K562 (cell line): ENCODE data around the gene FGF12. TPM values are rescaled to one million over a fixed set of nuclear protein-coding genes. Genes with fewer than 3 reads are reported as not detected.
A peak's percentile ranks its signal among the peaks of the same experiment; 100 is the strongest.

ENCODE experiments used
- ATAC-seq: fragments of 200-7000 bp; cut with Tn5 transposase; 3 replicates; pipeline ENCODE4 v1.9.1; 2020; ENCODE audit warnings: moderate library complexity
- BruUV-seq: library from RNA; stranded (reverse); fragments of 400-500 nt; replicated peaks from 2 replicates; lab custom pipeline; 2021; lab: Mats Ljungman, UMichigan
- CTCF ChIA-PET: fragments of 300-600 bp; formaldehyde crosslinking; extraction: SDS; loops from one replicate; lab custom pipeline; 2021; ENCODE audit warnings: low intra/inter-chr PET ratio; lab: Yijun Ruan, JAX
- POLR2A ChIA-PET: fragments of 300-600, 350-650 bp; sonication (Branson Sonifier 250); formaldehyde crosslinking; extraction: SDS; loops from one replicate; lab custom pipeline; 2021; ENCODE audit warnings: antibody characterized with exemption, inconsistent platforms; lab: Yijun Ruan, JAX
- DNase-seq, 4 experiments: peaks; one replicate each; pipeline versions ENCODE4 v3.0.0 to v3.0.0-alpha.2; 2011 to 2018; ENCODE audit warnings: low spot score in 3 of 4, mixed read lengths in 3 of 4; ENCODE audit errors: extremely low read depth in 1 of 4
- FAIRE-seq: peaks from 2 replicates; lab custom pipeline; 2011; peaks lifted over from hg19 to GRCh38; lab: Jason Lieb, UNC
- H2AFZ ChIP-seq: 2 replicates; pipeline ENCODE4 v1.6.0; 2011; ENCODE audit warnings: low read depth, low read length, control low read depth, inconsistent platforms
- H3K27ac ChIP-seq: fragments of 200-600 bp; 3 replicates; pipeline ENCODE4 v1.8.0; 2011; ENCODE audit warnings: low read depth, mild to moderate bottlenecking, control low read depth, inconsistent platforms, low read length, moderate library complexity, mixed read lengths; ENCODE audit errors: extremely low read depth
- H3K27me3 ChIP-seq, 2 experiments: fragments of 300-600 bp in 1 of 2; 2 replicates in 1 of 2; 3 replicates in 1 of 2; pipeline versions ENCODE4 v1.6.0 to v1.8.0; 2011; ENCODE audit warnings: inconsistent platforms in 2 of 2, low read length in 2 of 2, mild to moderate bottlenecking in 1 of 2, mixed read lengths in 1 of 2, moderate library complexity in 1 of 2; ENCODE audit not compliant: control insufficient read depth in 2 of 2, insufficient read depth in 2 of 2
- H3K36me3 ChIP-seq: fragments of 300-600 bp; 3 replicates; pipeline ENCODE4 v1.8.0; 2011; ENCODE audit warnings: mild to moderate bottlenecking, low read length, inconsistent platforms; ENCODE audit not compliant: control insufficient read depth, insufficient read depth
- H3K4me1 ChIP-seq, 2 experiments: fragments of 200-600 bp in 1 of 2; replicated peaks in 1 of 2; 2 replicates in 1 of 2; 3 replicates in 1 of 2; pipeline versions ENCODE4 v1.5.1 to v1.8.0; 2011; ENCODE audit warnings: inconsistent platforms in 2 of 2, low read length in 2 of 2, mild to moderate bottlenecking in 1 of 2, mixed read lengths in 1 of 2, moderate library complexity in 1 of 2; ENCODE audit not compliant: control insufficient read depth in 2 of 2, insufficient read depth in 2 of 2
- H3K4me2 ChIP-seq: 2 replicates; pipeline ENCODE4 v1.6.1; 2011; ENCODE audit warnings: low read length, control low read depth, inconsistent platforms, mixed read lengths; ENCODE audit not compliant: insufficient read depth
- H3K4me3 ChIP-seq: fragments of 200-600 bp; sonication (generic), shearing (Covaris generic); 2 replicates; pipeline ENCODE4 v1.5.1; 2016; ENCODE audit warnings: control low read depth, inconsistent platforms
- H3K79me2 ChIP-seq: fragments of 200-600 bp; 3 replicates; pipeline ENCODE4 v1.8.0; 2011; ENCODE audit warnings: low read length, inconsistent platforms; ENCODE audit not compliant: control insufficient read depth, insufficient read depth
- H3K9ac ChIP-seq, 2 experiments: 2 replicates each; pipeline versions ENCODE4 v1.6.0 to v1.6.1; 2011; ENCODE audit warnings: low read depth in 2 of 2, low read length in 2 of 2, control low read depth in 1 of 2, inconsistent platforms in 1 of 2, mild to moderate bottlenecking in 1 of 2, mixed read lengths in 1 of 2; ENCODE audit not compliant: insufficient read depth in 1 of 2
- H3K9me1 ChIP-seq: one replicate; pipeline ENCODE4 v1.6.0; 2011; ENCODE audit warnings: inconsistent platforms, mild to moderate bottlenecking, low read length, moderate library complexity; ENCODE audit not compliant: control insufficient read depth, insufficient read depth
- H3K9me3 ChIP-seq: replicated peaks from 2 replicates; pipeline ENCODE4 v1.5.1; 2011; ENCODE audit warnings: low read depth, low read length, inconsistent platforms; ENCODE audit not compliant: control insufficient read depth, insufficient read depth
- H4K20me1 ChIP-seq: replicated peaks from 2 replicates; pipeline ENCODE4 v1.6.1; 2011; ENCODE audit warnings: low read length, inconsistent platforms, mixed read lengths; ENCODE audit not compliant: control insufficient read depth, insufficient read depth
- CBX3 ChIP-seq, 2 experiments: IDR thresholded peaks; 1 replicate in 1 of 2; 2 replicates in 1 of 2; pipeline ENCODE4 v1.6.1; 2012; ENCODE audit warnings: inconsistent platforms in 2 of 2, low read length in 2 of 2, borderline replicate concordance in 1 of 2, control low read depth in 1 of 2
- CSDE1 ChIP-seq, 2 experiments: fragments of 450-650 bp; IDR thresholded peaks; 2 replicates each; pipeline ENCODE4 v1.6.1; 2016; ENCODE audit warnings: mild to moderate bottlenecking in 1 of 2
- HIVEP1 ChIP-seq: fragments of 250-450 bp; sonication (Bioruptor Pico); IDR thresholded peaks from 2 replicates; pipeline ENCODE4 v1.4.0; 2020; ENCODE audit warnings: mild to moderate bottlenecking
- RAD21 ChIP-seq, 2 experiments: fragments of 250-450 bp in 1 of 2; fragments of 450-650 bp in 1 of 2; sonication (Bioruptor Pico) in 1 of 2; formaldehyde crosslinking in 1 of 2; IDR thresholded peaks in 1 of 2; conservative IDR thresholded peaks in 1 of 2; 2 replicates each; pipeline versions ENCODE4 v1.4.0 to v1.8.0; 2020 to 2022; ENCODE audit warnings: mild to moderate bottlenecking in 2 of 2, moderate library complexity in 1 of 2
- SAFB ChIP-seq: fragments of 200-400 bp; formaldehyde crosslinking; IDR thresholded peaks from 2 replicates; pipeline ENCODE4 v1.6.1; 2017; ENCODE audit warnings: low read depth, low read length, borderline replicate concordance
- SREBF2 ChIP-seq: sonication (generic); formaldehyde crosslinking; IDR thresholded peaks from 2 replicates; pipeline ENCODE4 v1.4.0; 2020; ENCODE audit warnings: mild to moderate bottlenecking, missing genetic modification reagents
- STAT5A ChIP-seq: IDR thresholded peaks from 2 replicates; pipeline ENCODE4 v1.6.1; 2012; ENCODE audit warnings: low read length, inconsistent platforms, borderline replicate concordance
- STAT5B ChIP-seq: fragments of 250-450 bp; sonication (Bioruptor Pico); IDR thresholded peaks from 2 replicates; pipeline ENCODE4 v1.8.0; 2021; ENCODE audit warnings: mild to moderate bottlenecking, inconsistent platforms
- ZNF174 ChIP-seq: fragments of 250-450 bp; sonication (Bioruptor Pico); IDR thresholded peaks from 2 replicates; pipeline ENCODE4 v1.4.0; 2020; ENCODE audit warnings: mild to moderate bottlenecking
- WGBS: fragments of 100-300 bp; shearing (Covaris generic); methylation state at CpG from one replicate; pipeline ENCODE4 v1.1.6; 2016; ENCODE audit warnings: low coverage, mixed read lengths; ENCODE audit not compliant: insufficient coverage; ENCODE audit errors: missing lambda C conversion rate; 5-methylcytosine and 5-hydroxymethylcytosine counted together
- in situ Hi-C: fragments of 300-500 bp; cut with MboI; formaldehyde crosslinking; loops from 4 replicates; pipeline ENCODE4 v1.15.0; 2018; ENCODE audit warnings: inconsistent platforms, mixed read lengths
- intact Hi-C: fragments of 100-400 bp; cut with micrococcal nuclease; formaldehyde crosslinking; loops from 2 replicates; pipeline ENCODE4 v1.14.2; 2022
- polyA plus RNA-seq, 8 experiments: library from polyadenylated mRNA; depleted of rRNA in 4 of 8; stranded (reverse) in 5 of 8; unstranded in 3 of 8; fragments of >200 nt; fragmentation: Nextera tagmentation in 2 of 8; fragmentation: Illumina TruSeq in 1 of 8; extraction: Ambion mirVana in 2 of 8; extraction: Trizol in 1 of 8; gene quantifications; 2 replicates each; pipeline versions ENCODE4 v1.2.1 to v1.2.3, GENCODE V29; 2011 to 2014; ENCODE audit warnings: inconsistent platforms in 1 of 8, missing spikeins in 1 of 8
- total RNA-seq, 7 experiments: library from RNA; depleted of rRNA in 6 of 7; stranded (reverse); fragments of >200 nt in 6 of 7; fragmentation: Illumina TruSeq in 2 of 7; extraction: Trizol in 2 of 7; gene quantifications; 2 replicates each; pipeline versions ENCODE4 v1.2.1 to v1.2.3, GENCODE V29; 2011 to 2021; ENCODE audit warnings: low replicate concordance in 1 of 7
- TF ChIP-seq, protein P1 (sequence below), 3 experiments: IDR thresholded peaks in 2 of 3; conservative IDR thresholded peaks in 1 of 3; 2 replicates each; pipeline ENCODE4 v1.5.1; 2011 to 2012; ENCODE audit warnings: low read length in 3 of 3, mild to moderate bottlenecking in 3 of 3, control low read depth in 2 of 3, improper control_type of control experiment in 1 of 3, inconsistent platforms in 1 of 3, low read depth in 1 of 3, mixed read lengths in 1 of 3, moderate library complexity in 1 of 3; ENCODE audit not compliant: insufficient read depth in 2 of 3

FGF12 gene
- total and polyA plus RNA-seq, 9 of the 15 experiments (the other 6 are each of a cell fraction or from before 2014, with no cell fraction given): not detected

DNA sequence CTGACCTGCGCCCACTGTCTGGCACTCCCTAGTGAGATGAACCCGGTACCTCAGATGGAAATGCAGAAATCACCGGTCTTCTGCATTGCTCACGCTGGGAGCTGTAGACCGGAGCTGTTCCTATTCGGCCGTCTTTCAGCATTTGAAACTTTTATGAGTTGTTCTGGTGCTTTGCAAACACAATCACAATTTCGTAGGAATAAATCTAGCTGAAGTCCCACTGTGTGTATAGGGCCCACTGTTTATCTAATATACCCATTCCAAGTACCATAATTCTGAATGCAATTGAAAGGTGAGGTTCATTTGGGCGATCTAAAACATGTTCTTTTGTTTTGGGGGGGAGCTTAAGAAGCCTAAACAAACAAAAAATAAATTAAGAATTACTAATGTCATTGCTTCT lies 572.1 kb downstream of the FGF12 start (continued):
- TF ChIP-seq SREBF2 (CRISPR knock-in tag): no peak

DNA sequence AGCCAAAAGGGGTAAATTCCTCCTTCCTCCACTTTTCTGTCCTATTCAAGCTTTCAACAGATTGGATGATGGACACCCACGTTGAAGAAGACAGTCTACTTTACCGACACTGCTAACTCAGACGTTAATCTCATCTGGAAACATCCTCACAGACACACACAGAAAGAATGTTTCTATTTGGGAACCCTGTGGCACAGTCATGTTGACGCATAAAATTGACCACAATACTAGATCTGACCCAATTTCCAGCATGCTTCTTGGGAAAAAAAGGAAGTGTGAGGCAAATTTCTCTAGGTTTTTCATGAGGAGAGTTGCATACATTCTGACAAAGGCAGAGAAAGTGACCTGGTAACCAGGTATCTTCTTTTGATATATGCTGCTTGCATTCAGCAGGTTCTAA lies 594.1 kb downstream of the FGF12 start:
- CTCF ChIA-PET: no interaction called here
- no peaks in the 10 kb centered on the region for H3K4me1 ChIP-seq
- in situ Hi-C loops: no loop called here

DNA sequence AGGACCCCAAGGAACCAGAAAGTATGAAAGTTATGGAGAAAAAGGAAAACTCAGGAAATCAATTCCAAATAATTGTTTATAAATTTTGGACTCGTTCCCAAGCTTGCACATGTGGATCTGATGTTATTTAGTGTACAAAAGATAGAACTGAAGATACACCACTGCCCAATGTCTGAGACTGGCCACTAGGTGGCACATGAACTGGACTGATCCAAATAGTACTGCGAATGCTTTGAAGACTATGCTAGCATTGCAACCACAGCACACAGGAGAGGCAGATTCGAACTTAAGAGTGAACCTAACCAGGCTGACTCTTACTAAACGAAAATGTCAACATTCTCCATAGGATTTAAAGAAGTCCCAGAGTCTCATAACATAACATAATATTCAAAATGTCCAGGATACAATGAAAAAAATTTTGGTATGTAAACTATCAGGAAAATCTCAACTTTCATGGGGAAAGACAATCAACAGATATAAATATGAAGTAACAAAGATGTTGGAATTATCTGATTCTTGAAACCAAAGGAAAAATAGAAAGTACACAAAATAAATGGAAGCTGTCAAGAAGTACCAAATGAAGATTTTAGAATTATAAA lies 596.7 kb downstream of the FGF12 start:
- in situ Hi-C loops (no loop called here), intact Hi-C loops (loop anchor here (10.0 kb wide), 1 partner anchor 314 kb away; no protein-coding TSS in a partner anchor)
- no peak overlapping the region for H2AFZ ChIP-seq
- no peak overlapping the region for H3K4me3 ChIP-seq
- BruUV-seq: no TSS peak
- H3K36me3 ChIP-seq: no peaks in the 10 kb centered on the region
- H3K79me2 ChIP-seq: no peaks in the 10 kb centered on the region
- H3K9ac ChIP-seq: no peak overlapping the region
- CTCF ChIA-PET: no interaction called here
- DNase-seq (peak; percentile 4 to 27 (median 12)), FAIRE-seq (peak; percentile 19), ATAC-seq (peak; percentile 54; the same call in 1 of the 3 replicates)
- POLR2A ChIA-PET: no interaction called here
- no peaks in the 10 kb centered on the region for H3K9me3 ChIP-seq
- H3K9me1 ChIP-seq: no peaks in the 10 kb centered on the region
- H3K27me3 ChIP-seq: no peaks in the 10 kb centered on the region
- H3K4me2 ChIP-seq: no peak overlapping the region
- H3K27ac ChIP-seq: no peak overlapping the region
- 9% methylated on average over 4 of the region's 4 CpGs for WGBS
- TF ChIP-seq ZNF174 (CRISPR knock-in tag) (no peak), RAD21 (CRISPR knock-in tag; conservative IDR thresholded peaks at IDR 0.05 in 1 of 2, IDR thresholded peaks at IDR 0.05 in 1 of 2) (peak in 1 of 2 experiments; percentile 23; a peak in 2 of 4 replicates)
- TF ChIP-seq, protein P1, sequence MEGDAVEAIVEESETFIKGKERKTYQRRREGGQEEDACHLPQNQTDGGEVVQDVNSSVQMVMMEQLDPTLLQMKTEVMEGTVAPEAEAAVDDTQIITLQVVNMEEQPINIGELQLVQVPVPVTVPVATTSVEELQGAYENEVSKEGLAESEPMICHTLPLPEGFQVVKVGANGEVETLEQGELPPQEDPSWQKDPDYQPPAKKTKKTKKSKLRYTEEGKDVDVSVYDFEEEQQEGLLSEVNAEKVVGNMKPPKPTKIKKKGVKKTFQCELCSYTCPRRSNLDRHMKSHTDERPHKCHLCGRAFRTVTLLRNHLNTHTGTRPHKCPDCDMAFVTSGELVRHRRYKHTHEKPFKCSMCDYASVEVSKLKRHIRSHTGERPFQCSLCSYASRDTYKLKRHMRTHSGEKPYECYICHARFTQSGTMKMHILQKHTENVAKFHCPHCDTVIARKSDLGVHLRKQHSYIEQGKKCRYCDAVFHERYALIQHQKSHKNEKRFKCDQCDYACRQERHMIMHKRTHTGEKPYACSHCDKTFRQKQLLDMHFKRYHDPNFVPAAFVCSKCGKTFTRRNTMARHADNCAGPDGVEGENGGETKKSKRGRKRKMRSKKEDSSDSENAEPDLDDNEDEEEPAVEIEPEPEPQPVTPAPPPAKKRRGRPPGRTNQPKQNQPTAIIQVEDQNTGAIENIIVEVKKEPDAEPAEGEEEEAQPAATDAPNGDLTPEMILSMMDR (IDR thresholded peaks at IDR 0.05 in 2 of 3, conservative IDR thresholded peaks at IDR 0.05 in 1 of 3; ENCODE audit: insufficient read depth in 2 of 3, low read depth in 1 of 3, low read length in 3 of 3): peak in 2 of 3 experiments; percentile 22 to 37; a peak in 1 of 6 replicates
- no peaks in the 10 kb centered on the region for H4K20me1 ChIP-seq
- no peaks in the 10 kb centered on the region for H3K4me1 ChIP-seq

More for the DNA sequence above, 594.1 kb downstream of the FGF12 start:
- DNase-seq (no peak), ATAC-seq (no peak), FAIRE-seq (no peak)
- no peak overlapping the region for H3K9ac ChIP-seq
- H4K20me1 ChIP-seq: no peaks in the 10 kb centered on the region
- H3K4me3 ChIP-seq: no peak overlapping the region
- TF ChIP-seq CSDE1 (IDR thresholded peaks at IDR 0.05): no peak
- TF ChIP-seq STAT5A: no peak
- no peak for TF ChIP-seq STAT5B (CRISPR knock-in tag)
- no peak for TF ChIP-seq SAFB
- no peak for TF ChIP-seq HIVEP1 (CRISPR knock-in tag)
- no peak for TF ChIP-seq CBX3 (IDR thresholded peaks at IDR 0.05; ENCODE audit: borderline replicate concordance in 1 of 2, low read length in 2 of 2)
- POLR2A ChIA-PET: no interaction called here
- no peaks in the 10 kb centered on the region; the same call in 1 of the 2 replicates for H3K9me3 ChIP-seq
- no peak overlapping the region for H2AFZ ChIP-seq
- H3K9me1 ChIP-seq: no peaks in the 10 kb centered on the region
- no peaks in the 10 kb centered on the region for H3K79me2 ChIP-seq
- intact Hi-C loops: loop anchor here (10.0 kb wide), 1 partner anchor 312 kb away; no protein-coding TSS in a partner anchor
- no TSS peak for BruUV-seq
- 4% methylated on average over 4 of the region's 4 CpGs for WGBS
- no peaks in the 10 kb centered on the region for H3K27me3 ChIP-seq
- no peaks in the 10 kb centered on the region for H3K36me3 ChIP-seq
- H3K27ac ChIP-seq: no peak overlapping the region
- H3K4me2 ChIP-seq: no peak overlapping the region
